ENCODE measurements around the gene PPP2R5C.

The PPP2R5C gene

DNA sequence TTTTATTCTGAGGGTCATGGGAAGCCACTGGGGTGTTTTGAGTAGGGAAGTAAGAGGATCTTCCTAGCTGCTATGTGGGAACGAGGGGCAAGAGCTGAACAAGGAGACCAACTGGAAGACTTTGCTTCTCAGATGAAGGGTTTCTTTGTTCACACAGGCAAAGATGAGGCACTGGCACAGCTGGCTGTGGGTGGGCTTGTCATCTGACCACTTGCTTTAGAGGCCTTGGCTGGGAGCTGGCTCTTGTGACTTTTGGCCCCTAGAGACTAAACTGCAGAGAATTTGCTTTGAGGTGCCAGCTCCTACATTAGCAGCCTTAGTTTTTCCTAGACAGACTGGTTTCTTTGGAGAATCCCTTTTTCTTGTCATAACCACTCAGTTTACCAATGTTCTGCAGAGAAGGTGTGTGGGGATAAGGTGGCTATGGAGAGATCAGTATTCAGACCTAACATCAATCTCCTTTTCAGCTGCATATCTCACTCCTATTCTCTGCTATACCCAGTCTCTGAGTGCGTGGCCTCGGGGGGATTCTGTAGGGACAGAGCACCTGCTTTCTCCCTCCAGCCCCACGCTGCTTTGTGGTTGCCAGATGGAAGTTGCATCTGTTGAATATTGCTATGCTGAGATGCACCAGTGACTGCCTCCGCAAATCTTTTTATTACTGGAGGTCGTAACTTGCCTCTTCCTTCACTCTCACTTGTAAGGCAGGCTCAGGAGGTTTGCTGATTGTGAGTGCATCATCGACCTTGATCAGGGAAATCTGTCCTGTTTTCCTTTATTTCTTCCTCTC is 12.7 kb downstream of the PPP2R5C start:
- TF ChIP-seq ZNF274 (IDR thresholded peaks at IDR 0.05; ENCODE audit: low read depth, low read length): no peak
- no peak overlapping the region for H3K4me3 ChIP-seq (ENCODE audit: low read length)

DNA sequence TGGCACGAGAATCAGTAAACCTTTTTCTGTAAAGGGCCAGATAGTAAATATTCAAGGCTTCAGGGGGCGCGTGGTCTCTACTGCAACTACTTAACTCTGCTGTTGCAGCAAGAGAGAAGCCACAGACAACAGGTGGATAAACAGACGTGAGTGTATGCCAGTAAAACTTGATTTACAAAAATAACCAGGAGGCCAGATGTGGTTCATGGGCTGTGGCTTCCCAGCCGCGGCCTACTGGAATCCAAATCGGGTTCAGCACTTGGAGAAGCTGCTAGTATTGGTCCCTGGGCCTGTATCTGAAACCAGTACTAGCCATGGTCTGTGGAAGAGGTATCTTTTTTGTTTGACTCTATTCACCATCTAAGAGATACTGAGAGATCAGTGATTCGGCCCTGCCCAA is 13.3 kb downstream of the PPP2R5C start:
- TF ChIP-seq ZNF274 (IDR thresholded peaks at IDR 0.05; ENCODE audit: low read depth, low read length): no peak
- H3K4me3 ChIP-seq (ENCODE audit: low read length): no peak overlapping the region

DNA sequence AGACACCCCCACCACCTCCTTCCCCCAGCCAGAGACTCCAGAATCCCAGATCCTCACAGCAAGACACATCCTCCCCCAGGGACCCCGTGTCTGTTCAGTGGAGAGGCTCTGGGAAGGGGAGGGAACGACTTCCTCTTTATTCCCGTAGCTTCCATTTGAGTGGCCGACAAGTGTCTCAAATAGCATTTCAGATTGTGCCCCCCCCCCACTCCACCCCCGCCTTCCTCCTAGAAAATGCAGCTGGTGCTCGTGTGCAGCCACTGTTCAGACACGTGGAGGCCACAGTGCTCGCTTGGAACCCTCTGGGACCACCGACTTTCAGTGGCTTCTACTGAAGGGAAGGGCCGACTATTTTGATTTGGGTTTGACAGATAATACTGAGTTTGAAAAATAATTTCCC is 14.3 kb downstream of the PPP2R5C start:
- H3K4me3 ChIP-seq (ENCODE audit: low read length): no peak overlapping the region
- no peak for TF ChIP-seq ZNF274 (IDR thresholded peaks at IDR 0.05; ENCODE audit: low read depth, low read length)

- TF ChIP-seq ZNF274 (IDR thresholded peaks at IDR 0.05; ENCODE audit: low read depth, low read length): no peak
- no peak overlapping the region for H3K4me3 ChIP-seq (ENCODE audit: low read length)
Measured at GRCh38 chr14:101776344-101776743, 14.8 kb downstream of the PPP2R5C start.

DNA sequence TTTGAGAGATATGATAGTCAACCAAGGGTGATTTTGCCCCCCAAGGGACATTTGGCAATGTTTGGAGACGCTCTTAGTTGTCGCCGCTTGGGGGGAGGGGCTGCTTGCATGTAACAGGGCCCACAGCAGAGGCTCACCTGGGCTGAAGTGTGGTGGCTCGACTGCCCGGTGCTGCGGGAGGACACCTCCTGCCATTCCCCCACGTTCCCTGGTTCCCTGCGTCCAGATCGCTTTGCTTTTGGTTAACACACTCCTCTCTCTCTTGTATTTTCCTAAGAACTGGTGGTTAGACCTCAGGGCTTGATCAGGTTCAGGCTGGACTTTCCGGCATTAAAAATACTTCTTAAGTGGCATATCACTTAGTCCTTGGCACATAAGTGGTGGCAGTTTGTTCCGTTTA is 18.9 kb downstream of the PPP2R5C start:
- TF ChIP-seq ZNF274 (IDR thresholded peaks at IDR 0.05; ENCODE audit: low read depth, low read length): no peak
- no peak overlapping the region for H3K4me3 ChIP-seq (ENCODE audit: low read length)

DNA sequence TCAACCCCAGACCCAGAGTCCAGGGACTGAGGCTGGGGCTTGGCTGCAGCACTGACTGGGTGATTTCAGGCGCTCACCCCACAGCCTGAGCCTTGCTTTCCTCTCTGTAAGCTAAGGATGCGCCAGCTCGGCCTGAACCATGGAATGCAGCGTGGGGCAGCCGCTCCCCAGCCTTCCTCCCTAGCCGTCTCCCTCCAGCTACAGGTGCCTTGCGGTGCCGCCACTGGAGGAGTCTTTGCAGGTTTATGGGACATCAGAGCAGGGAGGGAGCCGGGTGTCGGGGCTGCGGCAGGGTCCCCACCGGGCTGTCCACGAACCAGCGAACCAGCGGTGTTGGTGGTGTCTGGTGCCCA is 19.4 kb downstream of the PPP2R5C start:
- TF ChIP-seq ZNF274 (IDR thresholded peaks at IDR 0.05; ENCODE audit: low read depth, low read length): no peak
- H3K4me3 ChIP-seq (ENCODE audit: low read length): no peak overlapping the region

DNA sequence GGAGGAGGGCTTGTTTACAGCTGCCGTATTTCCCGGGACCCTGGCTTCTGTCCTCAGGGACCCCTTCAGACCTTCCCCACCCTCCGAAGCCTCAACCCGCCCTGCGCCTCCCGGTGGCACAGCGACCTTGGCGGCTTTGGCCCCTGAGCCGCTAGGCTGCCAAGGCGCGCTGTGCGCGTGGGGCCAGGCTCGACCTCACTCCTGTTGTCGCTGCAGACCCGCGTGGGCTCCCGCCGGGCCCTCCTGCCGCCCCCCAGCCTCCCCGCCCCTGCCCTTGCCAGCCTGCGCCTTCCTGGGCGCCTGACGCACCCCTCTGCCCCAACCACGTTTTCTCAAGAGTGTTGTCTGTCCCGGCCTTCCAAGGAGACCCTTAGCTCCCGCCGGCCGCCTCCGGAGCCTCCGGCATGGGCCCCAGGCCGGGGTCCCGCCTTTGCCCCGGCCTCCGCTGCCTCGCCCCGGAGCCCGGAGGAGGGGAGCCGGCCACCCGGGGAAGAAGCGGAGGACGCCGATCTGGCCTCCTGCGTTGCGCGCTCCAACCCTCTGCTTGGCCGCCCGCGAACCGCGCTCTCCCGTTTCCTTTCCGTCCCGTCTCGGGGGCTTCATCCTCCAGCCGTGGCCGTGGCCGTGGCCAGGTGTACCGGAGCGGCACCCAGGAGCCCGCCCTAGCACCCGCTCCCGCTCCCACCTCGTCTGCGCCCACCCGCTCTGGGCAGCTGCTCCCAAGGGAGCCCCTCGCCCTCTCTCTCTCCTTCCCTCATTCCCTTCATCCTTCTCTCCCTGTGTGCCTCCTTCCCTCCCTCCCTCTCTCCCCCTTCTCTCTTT is 19.9 kb downstream of the PPP2R5C start:
- H3K4me3 ChIP-seq (ENCODE audit: low read length): peak overlapping the region; percentile 31; the same call in 1 of the 2 replicates
- TF ChIP-seq ZNF274 (IDR thresholded peaks at IDR 0.05; ENCODE audit: low read depth, low read length): no peak

- no peak for TF ChIP-seq ZNF274 (IDR thresholded peaks at IDR 0.05; ENCODE audit: low read depth, low read length)
- no peak overlapping the region for H3K4me3 ChIP-seq (ENCODE audit: low read length)
Measured at GRCh38 chr14:101783260-101784016, 21.9 kb downstream of the PPP2R5C start.

DNA sequence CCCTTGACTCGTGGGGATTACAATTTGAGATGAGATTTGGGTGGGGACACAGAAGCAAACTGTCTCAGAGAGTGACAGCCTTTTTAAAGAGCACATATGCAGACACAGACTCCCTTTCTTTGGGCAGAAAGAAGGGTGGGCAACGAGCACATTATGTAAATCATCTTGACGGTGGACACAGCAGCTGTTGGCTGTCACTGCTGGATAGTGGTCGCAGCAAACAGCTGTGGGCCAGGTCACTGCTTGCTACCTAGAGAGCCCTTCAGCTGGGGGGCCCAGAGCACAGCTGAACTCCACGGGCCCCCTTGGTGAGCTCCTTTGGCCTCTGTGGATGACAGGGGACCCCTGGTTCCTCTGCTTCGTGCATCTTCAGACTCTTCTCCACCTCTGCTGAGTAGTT is 23.1 kb downstream of the PPP2R5C start:
- TF ChIP-seq ZNF274 (IDR thresholded peaks at IDR 0.05; ENCODE audit: low read depth, low read length): no peak
- H3K4me3 ChIP-seq (ENCODE audit: low read length): no peak overlapping the region

- H3K4me3 ChIP-seq (ENCODE audit: low read length): no peak overlapping the region
- no peak for TF ChIP-seq ZNF274 (IDR thresholded peaks at IDR 0.05; ENCODE audit: low read depth, low read length)
Measured at GRCh38 chr14:101788016-101788635, 26.6 kb downstream of the PPP2R5C start.

DNA sequence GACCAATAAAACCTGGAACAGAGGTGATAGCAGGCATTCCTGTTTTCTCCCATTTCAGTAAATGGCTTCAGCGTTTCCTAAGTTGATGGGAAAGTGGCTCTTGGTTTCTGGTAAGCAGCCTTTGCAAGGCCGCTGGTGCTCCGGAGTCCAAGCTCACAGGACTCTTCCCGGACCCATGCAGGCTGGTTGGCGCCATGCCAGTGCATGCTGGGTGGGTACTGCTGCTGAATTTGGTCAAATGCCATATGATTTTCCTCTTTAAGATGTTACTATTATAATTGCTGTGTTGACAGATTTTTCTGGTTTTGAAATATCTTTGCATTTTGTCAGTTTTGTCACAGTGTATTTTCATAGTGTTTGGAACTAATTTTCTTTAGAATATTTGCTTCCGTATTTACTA is 27.7 kb downstream of the PPP2R5C start:
- TF ChIP-seq ZNF274 (IDR thresholded peaks at IDR 0.05; ENCODE audit: low read depth, low read length): no peak
- H3K4me3 ChIP-seq (ENCODE audit: low read length): no peak overlapping the region

- TF ChIP-seq ZNF274 (IDR thresholded peaks at IDR 0.05; ENCODE audit: low read depth, low read length): no peak
- H3K4me3 ChIP-seq (ENCODE audit: low read length): no peak overlapping the region
Measured at GRCh38 chr14:101790232-101790631, 28.7 kb downstream of the PPP2R5C start.

DNA sequence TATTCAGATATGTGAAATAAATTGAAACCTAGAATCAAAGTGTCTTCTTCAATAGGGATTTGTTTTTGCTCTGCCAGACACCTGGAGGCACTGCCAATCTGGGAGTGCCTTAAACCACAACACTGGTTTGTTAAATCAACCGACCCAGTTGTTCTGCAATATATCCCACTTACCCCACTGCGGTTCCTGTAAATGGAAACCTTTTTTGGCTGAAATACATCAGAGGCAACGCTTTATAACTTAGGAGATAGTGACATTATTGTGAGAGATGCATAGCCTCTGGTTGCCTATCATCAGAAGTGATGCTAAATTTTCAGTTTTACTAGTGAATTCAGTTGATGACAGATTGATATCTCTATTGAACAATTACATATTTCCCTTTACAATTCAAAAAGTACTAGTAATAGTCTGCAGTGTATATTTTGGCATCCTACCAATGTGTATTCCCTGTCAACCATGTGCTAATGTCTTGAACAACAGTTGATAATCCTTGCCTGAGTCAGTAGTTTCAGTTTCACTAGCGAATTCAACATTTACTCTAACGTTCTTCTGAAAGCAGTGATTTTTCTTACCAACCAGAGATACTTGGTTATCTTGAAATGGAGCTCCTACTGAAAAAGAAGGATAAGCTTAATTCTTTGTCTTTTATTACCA is 30.5 kb downstream of the PPP2R5C start:
- H3K4me3 ChIP-seq (ENCODE audit: low read length): no peak overlapping the region; the same call in 1 of the 2 replicates
- no peak for TF ChIP-seq ZNF274 (IDR thresholded peaks at IDR 0.05; ENCODE audit: low read depth, low read length)

DNA sequence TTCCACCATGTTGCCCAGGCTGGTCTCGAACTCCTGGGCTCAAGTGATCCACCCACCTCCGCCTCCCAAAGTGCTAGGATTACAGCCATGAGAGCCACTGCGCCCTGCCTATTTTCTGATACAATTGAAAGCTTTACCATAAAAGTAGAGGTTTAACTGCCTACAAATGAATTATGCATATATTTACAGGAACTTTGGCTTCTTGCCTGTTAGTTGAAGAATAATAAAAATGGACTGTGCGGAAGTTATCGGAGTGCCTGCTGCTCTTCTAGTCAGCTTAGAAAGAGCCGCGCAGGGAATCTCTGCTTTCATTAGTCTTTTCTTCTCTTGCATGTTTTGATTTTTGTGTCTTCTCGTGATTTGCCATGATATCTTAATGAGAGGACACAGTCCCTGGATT is 34.5 kb downstream of the PPP2R5C start:
- H3K4me3 ChIP-seq (ENCODE audit: low read length): no peak overlapping the region
- no peak for TF ChIP-seq ZNF274 (IDR thresholded peaks at IDR 0.05; ENCODE audit: low read depth, low read length)
